Astrocyte (in vitro differentiated cells and primary cell): Measurements from ENCODE around the gene PDGFA. TPM values are rescaled to one million over a fixed set of nuclear protein-coding genes. Genes with fewer than 3 reads are reported as not detected.
A peak's percentile ranks its signal among the peaks of the same experiment; 100 is the strongest.

Experiments
- DNase-seq: peaks from one replicate; pipeline ENCODE4 v3.0.0-alpha.2; 2010; ENCODE audit warnings: low read depth
- FAIRE-seq: peaks from 2 replicates; lab custom pipeline; 2011; peaks lifted over from hg19 to GRCh38; lab: Jason Lieb, UNC
- H2AFZ ChIP-seq: 2 replicates; pipeline ENCODE4 v1.6.0; 2012; ENCODE audit warnings: low read depth, low read length, inconsistent platforms
- H3K27ac ChIP-seq: 2 replicates; pipeline ENCODE4 v1.5.1; 2011; ENCODE audit warnings: low read depth, low read length, inconsistent platforms
- H3K27me3 ChIP-seq: 2 replicates; pipeline ENCODE4 v1.6.0; 2011; ENCODE audit warnings: low read length, inconsistent platforms; ENCODE audit not compliant: insufficient read depth
- H3K36me3 ChIP-seq: 2 replicates; pipeline ENCODE4 v1.5.1; 2011; ENCODE audit warnings: low read length, inconsistent platforms; ENCODE audit not compliant: insufficient read depth
- H3K4me1 ChIP-seq: 2 replicates; pipeline ENCODE4 v1.5.1; 2011; ENCODE audit warnings: low read length, inconsistent platforms; ENCODE audit not compliant: insufficient read depth
- H3K4me2 ChIP-seq: 2 replicates; pipeline ENCODE4 v1.6.0; 2012; ENCODE audit warnings: low read length, inconsistent platforms
- H3K4me3 ChIP-seq: 2 replicates; pipeline ENCODE4 v1.5.1; 2011; ENCODE audit warnings: low read depth, mild to moderate bottlenecking, low read length, inconsistent platforms; ENCODE audit not compliant: insufficient read depth
- H3K79me2 ChIP-seq: 2 replicates; pipeline ENCODE4 v1.6.0; 2012; ENCODE audit warnings: mild to moderate bottlenecking, low read length, inconsistent platforms; ENCODE audit not compliant: insufficient read depth
- H3K9ac ChIP-seq: 2 replicates; pipeline ENCODE4 v1.6.0; 2012; ENCODE audit warnings: mild to moderate bottlenecking, low read length, inconsistent platforms
- H3K9me3 ChIP-seq: 2 replicates; pipeline ENCODE4 v1.5.1; 2012; ENCODE audit warnings: low read depth, mild to moderate bottlenecking, low read length, inconsistent platforms; ENCODE audit not compliant: insufficient read depth
- H4K20me1 ChIP-seq: 2 replicates; pipeline ENCODE4 v1.6.0; 2012; ENCODE audit warnings: low read length, inconsistent platforms; ENCODE audit not compliant: insufficient read depth
- H3K27ac Mint-ChIP-seq: one replicate; pipeline ENCODE4 v1.8.0; 2021; ENCODE audit warnings: mild to moderate bottlenecking, mixed read lengths; ENCODE audit not compliant: unreplicated experiment
- H3K27me3 Mint-ChIP-seq: one replicate; pipeline ENCODE4 v1.8.0; 2021; ENCODE audit warnings: low read depth, mixed read lengths; ENCODE audit not compliant: unreplicated experiment
- H3K36me3 Mint-ChIP-seq: one replicate; pipeline ENCODE4 v1.8.0; 2021; ENCODE audit warnings: low read depth, mixed read lengths; ENCODE audit not compliant: unreplicated experiment
- H3K4me1 Mint-ChIP-seq: one replicate; pipeline ENCODE4 v1.8.0; 2021; ENCODE audit warnings: low read depth, mixed read lengths; ENCODE audit not compliant: unreplicated experiment
- H3K4me3 Mint-ChIP-seq: one replicate; pipeline ENCODE4 v1.8.0; 2021; ENCODE audit warnings: mild to moderate bottlenecking, moderate library complexity, mixed read lengths; ENCODE audit not compliant: unreplicated experiment
- H3K9me3 Mint-ChIP-seq: one replicate; pipeline ENCODE4 v1.8.0; 2021; ENCODE audit warnings: mild to moderate bottlenecking, mixed read lengths; ENCODE audit not compliant: unreplicated experiment
- CTCF ChIP-seq: IDR thresholded peaks from 2 replicates; pipeline ENCODE4 v1.5.1; 2011; ENCODE audit warnings: low read depth, mild to moderate bottlenecking, inconsistent platforms, low read length, moderate library complexity; ENCODE audit not compliant: insufficient read depth
- EZH2 ChIP-seq: IDR thresholded peaks from 2 replicates; pipeline ENCODE4 v1.6.1; 2012; ENCODE audit warnings: mild to moderate bottlenecking, low read length, inconsistent platforms; ENCODE audit not compliant: insufficient read depth
- total RNA-seq: library from RNA; stranded (reverse); gene quantifications from 2 replicates; pipeline ENCODE4 v1.2.1, GENCODE V29; 2021

Gene PDGFA
- total RNA-seq, 1 donor from 2014 or later = 47.1 TPM

- Histone ChIP-seq H3K9ac (no peak overlapping the region), H3K79me2 (no peaks in the 10 kb centered on the region), H3K9me3 (no peaks in the 10 kb centered on the region), H3K4me2 (no peak overlapping the region), H3K27me3 (peaks cover 20% of the 10 kb centered on the region), H2AFZ (no peak overlapping the region), H3K4me3 (no peak overlapping the region), H3K36me3 (no peaks in the 10 kb centered on the region), H3K27ac (no peak overlapping the region), H4K20me1 (peaks cover 4% of the 10 kb centered on the region), H3K4me1 (peaks cover 19% of the 10 kb centered on the region)
- no peaks in the 10 kb centered on the region for H3K36me3 Mint-ChIP-seq
- no peak overlapping the region for H3K4me3 Mint-ChIP-seq
- H3K27ac Mint-ChIP-seq = peak overlapping the region; percentile 41
- peaks cover 4% of the 10 kb centered on the region for H3K9me3 Mint-ChIP-seq
- no peak for DNase-seq
- peaks cover 13% of the 10 kb centered on the region for H3K27me3 Mint-ChIP-seq
- no peak for TF ChIP-seq EZH2
- no peak for TF ChIP-seq CTCF
- no peaks in the 10 kb centered on the region for H3K4me1 Mint-ChIP-seq
- FAIRE-seq = no peak
Observed at GRCh38 chr7:524800-525199, 5.2 kb upstream of the PDGFA start.

- Histone ChIP-seq H3K79me2 (peaks cover 3% of the 10 kb centered on the region), H2AFZ (no peak overlapping the region), H3K9me3 (no peaks in the 10 kb centered on the region), H3K9ac (no peak overlapping the region), H3K4me1 (peaks cover 19% of the 10 kb centered on the region), H4K20me1 (peaks cover 7% of the 10 kb centered on the region), H3K27ac (no peak overlapping the region), H3K36me3 (no peaks in the 10 kb centered on the region), H3K4me2 (no peak overlapping the region), H3K27me3 (peaks cover 20% of the 10 kb centered on the region), H3K4me3 (no peak overlapping the region)
- H3K4me3 Mint-ChIP-seq = no peak overlapping the region
- no peaks in the 10 kb centered on the region for H3K4me1 Mint-ChIP-seq
- no peak overlapping the region for H3K27ac Mint-ChIP-seq
- no peak for FAIRE-seq
- TF ChIP-seq CTCF = no peak
- TF ChIP-seq EZH2 = no peak
- no peaks in the 10 kb centered on the region for H3K36me3 Mint-ChIP-seq
- H3K9me3 Mint-ChIP-seq = peaks cover 4% of the 10 kb centered on the region
- peaks cover 10% of the 10 kb centered on the region for H3K27me3 Mint-ChIP-seq
- DNase-seq = no peak
Observed at GRCh38 chr7:523347-524336, 4.0 kb upstream of the PDGFA start.

- FAIRE-seq (no peak), DNase-seq (no peak)
- peaks cover 4% of the 10 kb centered on the region for H3K9me3 Mint-ChIP-seq
- H3K36me3 Mint-ChIP-seq = no peaks in the 10 kb centered on the region
- no peak overlapping the region for H3K27ac Mint-ChIP-seq
- Histone ChIP-seq H3K4me2 (no peak overlapping the region), H3K79me2 (peaks cover 9% of the 10 kb centered on the region), H3K36me3 (no peaks in the 10 kb centered on the region), H3K27ac (no peak overlapping the region), H2AFZ (no peak overlapping the region), H3K27me3 (peaks cover 20% of the 10 kb centered on the region), H3K9me3 (no peaks in the 10 kb centered on the region), H3K4me3 (no peak overlapping the region), H3K9ac (no peak overlapping the region), H3K4me1 (peaks cover 19% of the 10 kb centered on the region), H4K20me1 (peaks cover 13% of the 10 kb centered on the region)
- peaks cover 10% of the 10 kb centered on the region for H3K27me3 Mint-ChIP-seq
- H3K4me3 Mint-ChIP-seq = no peak overlapping the region
- TF ChIP-seq EZH2 (no peak), CTCF (no peak)
- H3K4me1 Mint-ChIP-seq = no peaks in the 10 kb centered on the region
Observed at GRCh38 chr7:522951-523314, 3.3 kb upstream of the PDGFA start.
